Stomach (tissue), 19 donors: Measurements from ENCODE around the gene EHD1. TPM values are rescaled to one million over a fixed set of nuclear protein-coding genes. Genes with fewer than 3 reads are reported as not detected.

ENCODE experiments used
- DNase-seq, 2 donors: peaks; one replicate each; pipeline versions ENCODE4 v3.0.0 to v3.0.0-alpha.2; 2013 to 2019
- H3K27ac ChIP-seq, 5 donors: fragments of 200-600 bp in 4 of 5; sonication (generic) in 4 of 5; one replicate each; pipeline ENCODE4 v1.5.1; 2013 to 2019; ENCODE audit warnings: mild to moderate bottlenecking in 1 of 5, moderate library complexity in 1 of 5
- H3K27me3 ChIP-seq, 3 donors: fragments of 200-600 bp; sonication (generic); one replicate each; pipeline ENCODE4 v1.5.1; 2017 to 2019; ENCODE audit warnings: mixed run types in 1 of 3
- H3K36me3 ChIP-seq, 4 donors: fragments of 200-600 bp; sonication (generic); 1 replicate in 3 of 4; 2 replicates in 1 of 4; pipeline ENCODE4 v1.5.1; 2016 to 2019
- H3K4me1 ChIP-seq, 4 donors: fragments of 200-600 bp; sonication (generic); one replicate each; pipeline ENCODE4 v1.5.1; 2016 to 2019
- H3K4me3 ChIP-seq, 4 donors: fragments of 200-600 bp; sonication (generic) in 3 of 4; one replicate each; pipeline ENCODE4 v1.5.1; 2016 to 2019; ENCODE audit warnings: mild to moderate bottlenecking in 1 of 4
- H3K9me3 ChIP-seq, 4 donors: fragments of 200-600 bp; sonication (generic); one replicate each; pipeline ENCODE4 v1.5.1; 2016 to 2019
- EP300 ChIP-seq: sonication (generic); formaldehyde crosslinking; IDR thresholded peaks from one replicate; pipeline ENCODE4 v1.6.1; 2017; ENCODE audit warnings: antibody characterized with exemption
- POLR2A ChIP-seq, 4 donors: fragments of 450-650 bp; IDR thresholded peaks; one replicate each; pipeline ENCODE4 v1.6.1; 2016; ENCODE audit warnings: antibody characterized with exemption in 4 of 4, control low read depth in 2 of 4, mild to moderate bottlenecking in 1 of 4, moderate library complexity in 1 of 4
- POLR2AphosphoS5 ChIP-seq, 3 donors: sonication (generic); formaldehyde crosslinking; IDR thresholded peaks; one replicate each; pipeline ENCODE4 v1.6.1; 2016; ENCODE audit warnings: antibody characterized with exemption in 3 of 3
- WGBS, 5 donors: extraction: QIAGEN DNeasy Blood & Tissue Kit in 3 of 5; methylation state at CpG; one replicate each; pipeline versions ENCODE4 v1.1.5 to v1.1.7; 2013 to 2018; 5-methylcytosine and 5-hydroxymethylcytosine counted together
- intact Hi-C: fragments of 100-400 bp; cut with DNase I; formaldehyde crosslinking; loops from one replicate; pipeline ENCODE4 v1.15.1; 2023; ENCODE audit warnings: low total_unique reads
- long read RNA-seq, 10 donors: transcript quantifications; one replicate each; lab custom pipeline, GENCODE V29; 2026
- polyA plus RNA-seq, 3 donors: library from polyadenylated mRNA; stranded (reverse); fragments of 200-250 nt; gene quantifications; one replicate each; pipeline ENCODE4 v1.2.3, GENCODE V29; 2013
- total RNA-seq, 5 donors: library from RNA; depleted of rRNA; stranded (reverse); fragments of >200 nt; gene quantifications; one replicate each; pipeline versions ENCODE4 v1.1.0 to v1.2.3, GENCODE V29; 2014 to 2016
- TF ChIP-seq, protein P1 (sequence below), 7 experiments: fragments of 450-650 bp in 4 of 7; fragments of 200-600 bp in 3 of 7; sonication (generic) in 3 of 7; IDR thresholded peaks; one replicate each; pipeline ENCODE4 v1.5.1; 2016 to 2019; ENCODE audit warnings: antibody characterized with exemption in 7 of 7, control low read depth in 2 of 7, mild to moderate bottlenecking in 1 of 7
- donor health status: healthy with polysubstance abuse.
- donor health status: Bipolar disorder and iron deficiency.
- donor health status: healthy.

EHD1 gene
- total RNA-seq (100 to 1,000 TPM in 2 of 5 donors, 10 to 100 TPM in 3; 23.3 to 160 (median 56.2) TPM), polyA plus RNA-seq (10 to 100 TPM; 17.9 to 24.6 (median 19.4) TPM)
- long read RNA-seq, donor 1, full-length matches to known transcripts, result 5 of 5 reads
- long read RNA-seq, donor 1, partial matches to known transcripts, result 0 of 5 reads
- long read RNA-seq, donor 1, other reads (novel, unspliced or antisense), result 0 of 5 reads
- long read RNA-seq, donor 2, full-length matches to known transcripts, result 4 of 4 reads
- long read RNA-seq, donor 2, partial matches to known transcripts, result 0 of 4 reads
- long read RNA-seq, donor 2, other reads (novel, unspliced or antisense), result 0 of 4 reads
- long read RNA-seq, donor 3, full-length matches to known transcripts, result 4 of 4 reads
- long read RNA-seq, donor 3, partial matches to known transcripts, result 0 of 4 reads
- long read RNA-seq, donor 3, other reads (novel, unspliced or antisense), result 0 of 4 reads
- long read RNA-seq, donor 4, full-length matches to known transcripts, result 1 of 1 reads
- long read RNA-seq, donor 4, partial matches to known transcripts, result 0 of 1 reads
- long read RNA-seq, donor 4, other reads (novel, unspliced or antisense), result 0 of 1 reads
- long read RNA-seq, donor 5, full-length matches to known transcripts, result 9 of 9 reads
- long read RNA-seq, donor 5, partial matches to known transcripts, result 0 of 9 reads
- long read RNA-seq, donor 5, other reads (novel, unspliced or antisense), result 0 of 9 reads
- long read RNA-seq, donor 6, full-length matches to known transcripts, result 16 of 16 reads
- long read RNA-seq, donor 6, partial matches to known transcripts, result 0 of 16 reads
- long read RNA-seq, donor 6, other reads (novel, unspliced or antisense), result 0 of 16 reads
- long read RNA-seq, donor 7, full-length matches to known transcripts, result 12 of 12 reads
- long read RNA-seq, donor 7, partial matches to known transcripts, result 0 of 12 reads
- long read RNA-seq, donor 7, other reads (novel, unspliced or antisense), result 0 of 12 reads
- long read RNA-seq, donor 8, full-length matches to known transcripts, result 8 of 8 reads
- long read RNA-seq, donor 8, partial matches to known transcripts, result 0 of 8 reads
- long read RNA-seq, donor 8, other reads (novel, unspliced or antisense), result 0 of 8 reads
- long read RNA-seq, donor 9, result 0 reads
- long read RNA-seq, donor 10, full-length matches to known transcripts, result 4 of 4 reads
- long read RNA-seq, donor 10, partial matches to known transcripts, result 0 of 4 reads
- long read RNA-seq, donor 10, other reads (novel, unspliced or antisense), result 0 of 4 reads

DNA sequence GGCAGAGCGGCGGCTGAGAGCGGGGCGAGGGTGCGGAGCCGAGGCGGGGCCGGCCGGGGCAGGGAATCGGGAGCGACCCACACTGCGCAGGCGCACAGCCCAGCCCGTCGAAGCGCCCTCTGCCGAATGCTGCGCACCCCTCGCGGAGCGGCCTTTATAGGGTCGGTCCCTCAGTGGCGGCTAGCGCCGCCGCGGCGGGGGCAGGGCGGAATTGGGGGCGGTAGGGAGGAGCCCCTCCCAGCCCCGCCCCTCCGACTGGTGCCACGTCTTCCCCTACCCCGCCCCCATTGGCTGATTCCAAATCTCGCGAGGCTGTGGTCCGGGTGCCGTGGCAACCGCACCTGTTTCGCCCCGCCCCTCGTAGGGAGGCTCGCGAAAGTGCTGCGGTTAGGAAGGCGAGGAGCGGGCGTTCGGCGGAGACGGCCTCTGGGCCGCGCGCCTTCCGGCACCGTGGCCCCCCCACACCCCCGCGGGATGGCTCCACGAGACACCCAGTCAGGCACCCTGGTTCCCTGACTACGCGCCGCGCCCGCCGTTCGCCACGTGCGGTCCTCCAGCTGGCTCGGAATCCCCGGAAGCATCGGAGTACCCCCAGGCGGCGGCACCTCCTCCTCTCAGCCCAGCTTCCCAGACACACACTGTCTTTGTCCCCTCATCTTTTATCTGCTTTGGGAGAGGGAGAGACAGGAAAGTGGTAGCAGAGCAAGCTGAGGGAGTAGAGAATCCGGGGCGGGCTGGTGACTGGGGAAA lies at the start of gene EHD1:
TSS of gene EHD1 (minus strand) at position 128 of the 750 bp plus-strand sequence. CDS start 157 bp downstream, outside the sequence.
- peak within 1 kb of the TSS; percentile 79 to 98 (median 92) for H3K4me3 ChIP-seq
- peak; percentile 99 for DNase-seq
- intact Hi-C loops, result no loop called here
- H3K4me1 ChIP-seq, result peaks cover 30 to 71% (median 67%) of the 10 kb centered on the region in 4 donors
- H3K9me3 ChIP-seq, result no peaks in the 10 kb centered on the region
- WGBS, 5 donors, result 0 to 1% (median 1%) methylated on average over 27 to 75 of the region's 75 CpGs
- TF ChIP-seq EP300 (no peak), POLR2AphosphoS5 (IDR thresholded peaks at IDR 0.05) (peak; percentile 92 to 100 (median 99)), POLR2A (IDR thresholded peaks at IDR 0.05) (peak in 2 of 4 donors; percentile 89 to 93)
- TF ChIP-seq, protein P1, sequence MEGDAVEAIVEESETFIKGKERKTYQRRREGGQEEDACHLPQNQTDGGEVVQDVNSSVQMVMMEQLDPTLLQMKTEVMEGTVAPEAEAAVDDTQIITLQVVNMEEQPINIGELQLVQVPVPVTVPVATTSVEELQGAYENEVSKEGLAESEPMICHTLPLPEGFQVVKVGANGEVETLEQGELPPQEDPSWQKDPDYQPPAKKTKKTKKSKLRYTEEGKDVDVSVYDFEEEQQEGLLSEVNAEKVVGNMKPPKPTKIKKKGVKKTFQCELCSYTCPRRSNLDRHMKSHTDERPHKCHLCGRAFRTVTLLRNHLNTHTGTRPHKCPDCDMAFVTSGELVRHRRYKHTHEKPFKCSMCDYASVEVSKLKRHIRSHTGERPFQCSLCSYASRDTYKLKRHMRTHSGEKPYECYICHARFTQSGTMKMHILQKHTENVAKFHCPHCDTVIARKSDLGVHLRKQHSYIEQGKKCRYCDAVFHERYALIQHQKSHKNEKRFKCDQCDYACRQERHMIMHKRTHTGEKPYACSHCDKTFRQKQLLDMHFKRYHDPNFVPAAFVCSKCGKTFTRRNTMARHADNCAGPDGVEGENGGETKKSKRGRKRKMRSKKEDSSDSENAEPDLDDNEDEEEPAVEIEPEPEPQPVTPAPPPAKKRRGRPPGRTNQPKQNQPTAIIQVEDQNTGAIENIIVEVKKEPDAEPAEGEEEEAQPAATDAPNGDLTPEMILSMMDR (IDR thresholded peaks at IDR 0.05), result peak in 4 of 7 experiments; percentile 10 to 62 (median 18)
- H3K27me3 ChIP-seq, result no peaks in the 10 kb centered on the region
- peaks cover 3 to 13% (median 9%) of the 10 kb centered on the region in 4 donors for H3K36me3 ChIP-seq
- H3K27ac ChIP-seq, result peak within 1 kb of the TSS; percentile 90 to 94 (median 93)

- intact Hi-C loops, result no loop called here
- no peak for DNase-seq
- H3K27me3 ChIP-seq, result no peaks in the 10 kb centered on the region
- no peak overlapping the region for H3K4me3 ChIP-seq
- WGBS, 5 donors, result 79 to 86% (median 84%) methylated on average over 15 to 22 of the region's 22 CpGs
- peaks cover 10 to 32% (median 30%) of the 10 kb centered on the region in 4 donors for H3K4me1 ChIP-seq
- no peak overlapping the region for H3K27ac ChIP-seq
- H3K36me3 ChIP-seq, result peaks cover 31 to 54% (median 48%) of the 10 kb centered on the region in 4 donors
- TF ChIP-seq, protein P1 (IDR thresholded peaks at IDR 0.05), result no peak
- TF ChIP-seq POLR2A (IDR thresholded peaks at IDR 0.05), result no peak
- TF ChIP-seq POLR2AphosphoS5 (IDR thresholded peaks at IDR 0.05), result no peak
- no peak for TF ChIP-seq EP300
- no peaks in the 10 kb centered on the region for H3K9me3 ChIP-seq
These were observed 48.3 kb upstream of the EHD1 start for GRCh38 chr11:64926689-64927088.

DNA sequence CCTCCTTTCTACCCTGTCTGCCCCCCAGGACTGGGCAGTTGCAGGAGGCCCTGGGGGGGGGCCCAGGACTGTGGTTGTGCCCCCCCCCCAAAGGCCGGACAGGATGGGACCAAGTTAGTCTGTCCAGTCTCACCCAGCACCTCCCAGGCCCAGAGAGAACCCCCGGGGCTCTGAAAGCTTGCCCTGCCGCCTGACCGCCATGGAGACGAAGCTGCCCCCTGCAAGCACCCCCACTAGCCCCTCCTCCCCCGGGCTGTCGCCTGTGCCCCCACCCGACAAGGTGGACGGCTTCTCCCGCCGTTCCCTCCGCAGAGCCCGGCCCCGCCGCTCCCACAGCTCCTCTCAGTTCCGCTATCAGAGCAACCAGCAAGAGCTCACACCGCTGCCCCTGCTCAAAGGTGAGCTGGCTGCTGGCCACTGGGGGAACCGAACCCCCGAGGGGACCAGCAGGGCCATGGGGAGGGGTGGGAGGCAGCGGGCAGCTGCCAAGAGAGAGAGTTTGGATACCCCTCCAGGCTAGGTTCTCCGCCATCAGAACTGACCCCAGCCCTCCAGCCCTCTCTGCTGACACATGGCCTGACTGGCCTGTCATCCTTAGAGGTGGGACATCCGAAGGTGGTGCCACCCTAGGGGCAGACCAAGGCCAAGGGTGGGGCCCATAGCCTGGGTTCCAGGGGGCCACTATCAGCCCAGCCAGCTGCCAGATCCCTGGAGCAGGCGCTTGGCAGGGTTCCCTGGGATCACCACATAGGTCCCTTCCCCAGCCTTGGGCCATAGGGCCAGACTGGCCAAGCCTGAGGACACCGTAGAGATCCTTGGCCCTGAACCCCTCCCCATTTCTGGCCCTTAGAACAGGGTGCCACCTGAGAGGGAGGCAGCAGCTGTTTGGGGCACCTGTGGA lies 47.4 kb upstream of the EHD1 start:
- H3K36me3 ChIP-seq, result peaks cover 22 to 45% (median 39%) of the 10 kb centered on the region in 4 donors
- H3K27me3 ChIP-seq, result no peaks in the 10 kb centered on the region
- peaks cover 10 to 32% (median 30%) of the 10 kb centered on the region in 4 donors for H3K4me1 ChIP-seq
- H3K4me3 ChIP-seq, result peak overlapping the region; percentile 85 to 100 (median 92)
- intact Hi-C loops, result no loop called here
- H3K27ac ChIP-seq, result peak overlapping the region in 2 of 5 donors; percentile 96 to 97
- WGBS, 5 donors, result 48 to 65% (median 58%) methylated on average over 5 to 24 of the region's 24 CpGs
- peak in 1 of 2 donors; percentile 27 for DNase-seq
- no peak for TF ChIP-seq EP300
- TF ChIP-seq, protein P1 (IDR thresholded peaks at IDR 0.05), result no peak
- no peak for TF ChIP-seq POLR2A (IDR thresholded peaks at IDR 0.05)
- TF ChIP-seq POLR2AphosphoS5 (IDR thresholded peaks at IDR 0.05), result no peak
- no peaks in the 10 kb centered on the region for H3K9me3 ChIP-seq
